ENCODE data around the gene HPN.
A peak's percentile ranks its signal among the peaks of the same experiment; 100 is the strongest.
"Not testable (repeated sequence)": the region's sequence is repeated elsewhere in the genome, so short reads cannot be mapped to it uniquely, and the experiment has no call there.

HPN gene

DNA sequence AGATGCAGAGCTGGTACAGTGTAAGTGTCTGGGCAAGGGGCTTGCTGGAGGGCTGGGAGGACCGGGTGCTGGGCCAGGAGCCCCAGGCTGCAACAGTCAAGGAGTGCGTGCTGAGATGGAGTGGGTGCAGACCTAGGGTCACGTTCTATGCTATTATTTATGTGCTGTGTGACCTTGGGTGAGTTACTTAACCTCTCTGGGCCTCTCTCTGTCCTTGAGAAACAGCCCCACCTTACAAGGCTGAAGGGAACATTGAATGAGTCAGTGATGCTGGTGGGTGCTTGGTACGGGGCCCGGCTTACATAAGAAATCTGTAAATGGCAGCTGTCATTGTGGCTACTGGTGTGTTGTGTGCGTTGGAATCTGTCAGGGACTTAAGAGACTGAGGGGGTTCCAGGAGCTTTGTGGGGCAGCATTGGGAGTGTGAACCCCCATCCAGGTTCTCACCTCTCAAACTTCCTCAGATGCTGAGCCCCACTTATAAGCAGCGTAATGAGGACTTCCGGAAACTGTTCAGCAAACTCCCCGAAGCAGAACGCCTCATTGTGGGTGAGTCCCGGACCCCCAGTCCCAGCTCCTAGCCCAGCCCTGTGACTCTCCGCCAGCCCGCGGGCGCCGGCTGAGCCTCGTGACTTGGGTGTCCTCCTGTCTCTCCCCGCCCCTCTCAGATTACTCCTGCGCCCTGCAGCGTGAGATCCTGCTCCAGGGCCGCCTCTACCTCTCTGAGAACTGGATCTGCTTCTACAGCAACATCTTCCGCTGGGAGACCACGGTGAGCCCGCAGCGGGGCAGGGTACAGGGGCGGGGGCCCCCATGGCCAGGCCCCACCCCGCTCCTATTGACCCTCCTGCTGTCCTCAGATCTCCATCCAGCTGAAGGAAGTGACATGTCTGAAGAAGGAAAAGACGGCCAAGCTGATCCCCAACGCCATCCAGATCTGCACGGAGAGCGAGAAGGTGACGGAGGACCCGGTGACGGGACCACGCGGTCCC, 31.8 kb upstream of the HPN start:
- DNase-seq = no peak

DNA sequence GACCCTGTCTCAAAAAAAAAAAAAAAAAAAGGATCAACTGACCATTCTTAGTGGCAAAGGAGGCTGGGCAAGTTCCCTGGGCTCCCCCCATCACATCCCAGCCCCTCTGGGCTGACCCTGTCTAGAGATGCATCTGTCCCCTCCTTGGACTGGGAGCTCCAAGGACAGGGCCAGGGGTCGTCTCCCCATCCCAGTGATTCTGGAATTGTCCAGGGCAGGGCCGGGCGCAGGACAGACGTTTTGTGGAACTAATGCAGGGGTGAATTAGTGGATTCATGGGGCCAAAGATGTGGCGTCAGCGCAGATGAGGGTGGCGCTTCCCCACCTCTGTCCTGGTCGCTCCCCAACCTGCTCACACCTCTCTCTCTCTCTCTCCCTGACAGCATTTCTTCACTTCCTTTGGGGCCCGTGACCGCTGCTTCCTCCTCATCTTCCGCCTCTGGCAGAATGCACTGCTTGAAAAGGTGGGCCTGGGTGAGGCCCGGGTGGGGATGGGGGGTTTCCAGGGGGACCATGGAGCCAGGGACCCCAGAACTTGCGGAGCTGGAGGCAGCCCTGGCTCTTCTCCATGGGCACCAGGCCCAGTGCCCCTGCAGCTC, 30.3 kb upstream of the HPN start:
- DNase-seq = no peak

DNA sequence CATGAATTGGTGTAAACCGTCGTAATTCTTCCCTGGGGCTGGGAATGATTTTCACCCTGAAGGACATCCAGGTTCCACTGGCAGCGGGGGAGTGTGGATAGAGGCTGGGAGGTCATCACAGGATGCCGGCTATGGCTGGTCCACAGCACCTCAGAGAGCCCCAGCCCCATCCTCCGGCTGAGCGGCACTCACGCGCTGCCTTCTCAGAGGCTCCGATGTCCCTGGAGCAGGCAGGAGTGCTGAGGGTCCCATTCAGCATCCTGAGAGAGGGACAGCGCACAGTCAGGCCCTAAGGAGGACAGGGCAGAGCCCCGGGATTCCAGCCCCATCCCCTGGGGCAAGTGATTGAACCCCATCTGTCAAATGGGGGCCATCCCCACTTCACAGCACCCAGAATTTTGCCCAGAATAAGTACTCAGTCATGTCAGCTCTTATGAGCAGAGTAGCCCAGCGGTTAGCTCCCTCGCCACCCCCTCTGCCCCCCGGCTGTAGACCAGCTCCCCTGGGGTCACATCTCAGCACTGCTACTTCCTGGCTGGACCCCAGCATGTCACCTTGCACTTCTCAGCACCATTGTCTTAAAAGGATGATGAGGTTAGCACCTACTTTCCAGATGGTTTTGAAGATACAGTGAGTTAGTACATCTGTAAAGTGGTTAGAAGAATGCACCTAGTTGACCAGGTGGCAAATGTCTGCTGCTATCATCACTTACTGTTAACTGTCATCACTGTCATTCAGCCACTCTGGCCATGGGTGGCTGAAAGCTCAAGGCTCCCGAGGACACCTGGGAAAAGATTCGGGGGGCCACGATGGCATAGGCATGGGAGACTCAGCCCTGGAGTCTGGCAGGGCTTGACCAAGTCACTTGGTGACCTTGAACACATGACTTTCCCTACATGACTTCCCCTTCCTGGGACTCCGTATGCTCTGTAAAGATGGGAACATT, 29.5 kb upstream of the HPN start:
- DNase-seq = no peak

DNA sequence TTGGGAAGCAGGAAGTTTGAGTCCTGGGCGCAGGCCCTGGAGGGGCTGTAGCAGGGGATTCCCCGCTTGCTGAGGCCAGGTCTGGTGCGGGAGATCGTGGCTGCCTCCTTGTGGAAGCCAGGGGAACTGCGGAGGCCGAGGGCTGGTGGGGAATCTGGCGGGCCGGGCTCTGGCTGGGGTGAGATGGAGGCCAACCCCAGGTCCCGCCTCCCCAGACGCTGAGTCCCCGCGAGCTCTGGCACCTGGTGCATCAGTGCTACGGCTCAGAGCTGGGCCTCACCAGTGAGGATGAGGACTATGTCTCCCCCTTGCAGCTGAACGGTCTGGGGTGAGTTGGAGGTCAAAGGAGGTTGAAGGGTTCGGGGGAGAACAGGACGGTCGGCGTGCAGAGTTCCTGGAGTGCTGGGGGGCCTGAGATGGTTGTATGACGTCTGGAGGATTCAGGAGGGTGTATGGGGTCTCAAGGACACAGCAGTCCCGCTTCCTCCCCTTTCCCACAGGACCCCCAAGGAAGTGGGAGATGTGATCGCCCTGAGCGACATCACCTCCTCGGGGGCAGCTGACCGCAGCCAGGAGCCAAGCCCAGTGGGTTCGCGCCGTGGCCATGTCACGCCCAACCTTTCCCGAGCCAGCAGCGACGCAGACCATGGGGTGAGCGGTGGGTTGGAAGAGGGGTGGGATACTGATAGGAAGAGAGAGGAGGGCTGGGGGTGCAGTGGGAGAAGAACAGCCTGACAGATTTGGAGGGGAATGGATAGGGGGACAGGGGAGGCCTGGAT, 28.3 kb upstream of the HPN start:
- DNase-seq = peak; percentile 82

DNA sequence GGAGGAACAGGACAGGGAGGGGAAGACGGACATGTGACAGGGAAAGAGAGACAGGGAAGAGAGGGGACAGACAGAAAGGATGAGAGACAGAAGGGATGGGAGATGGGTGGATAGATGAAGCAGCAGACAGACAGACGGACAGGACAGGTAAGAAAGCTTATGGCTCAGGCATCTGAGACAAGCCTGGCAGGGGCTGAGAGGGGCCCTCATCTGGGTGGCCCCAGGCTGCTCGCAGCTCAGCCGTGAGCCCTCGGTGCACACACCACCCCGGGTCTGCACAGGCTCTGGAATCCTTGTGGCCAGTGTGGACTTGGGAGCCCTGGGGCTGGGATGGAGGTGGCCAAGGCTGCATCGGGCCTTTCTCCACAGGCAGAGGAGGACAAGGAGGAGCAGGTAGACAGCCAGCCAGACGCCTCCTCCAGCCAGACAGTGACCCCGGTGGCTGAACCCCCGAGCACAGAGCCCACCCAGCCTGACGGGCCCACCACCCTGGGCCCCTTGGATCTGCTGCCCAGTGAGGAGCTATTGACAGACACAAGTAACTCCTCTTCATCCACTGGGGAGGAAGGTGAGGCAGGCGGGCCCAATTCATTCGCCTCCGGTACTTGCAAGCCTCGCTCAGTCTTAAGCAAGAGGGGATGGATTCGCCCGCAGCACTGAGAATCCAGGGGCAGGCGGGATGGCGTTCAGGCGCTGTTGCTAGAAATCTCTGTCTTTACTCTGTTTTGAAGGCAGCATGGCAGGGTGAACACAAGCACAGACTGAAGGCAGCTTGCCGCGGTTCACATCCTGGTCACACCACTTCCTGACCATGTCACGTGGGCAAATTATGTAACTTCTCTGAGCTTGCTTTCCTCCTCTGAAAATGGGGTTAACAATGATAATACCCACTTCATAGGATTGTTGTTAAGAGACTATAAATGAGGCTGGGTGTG, 27.4 kb upstream of the HPN start:
- DNase-seq = no peak

DNA sequence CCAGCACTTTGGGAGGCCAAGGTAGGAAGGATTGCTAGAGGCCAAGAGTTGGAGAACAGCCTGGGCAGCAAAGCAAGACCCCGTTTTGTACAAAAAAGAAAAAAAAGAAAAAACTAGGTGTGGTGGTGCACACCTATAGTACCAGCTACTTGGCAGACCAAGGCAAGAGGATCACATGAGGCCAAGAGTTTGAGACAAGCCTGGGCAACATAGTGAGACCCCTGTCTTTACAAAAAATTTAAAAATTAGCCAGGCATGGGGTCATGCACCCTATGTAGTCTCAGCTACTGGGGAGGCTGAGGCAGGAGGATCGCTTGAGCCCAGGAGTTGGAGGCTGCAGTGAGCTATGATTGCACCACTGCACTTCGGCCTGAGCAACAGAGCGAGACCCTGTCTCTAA, 26.7 kb upstream of the HPN start:
- not testable (repeated sequence) for DNase-seq

DNA sequence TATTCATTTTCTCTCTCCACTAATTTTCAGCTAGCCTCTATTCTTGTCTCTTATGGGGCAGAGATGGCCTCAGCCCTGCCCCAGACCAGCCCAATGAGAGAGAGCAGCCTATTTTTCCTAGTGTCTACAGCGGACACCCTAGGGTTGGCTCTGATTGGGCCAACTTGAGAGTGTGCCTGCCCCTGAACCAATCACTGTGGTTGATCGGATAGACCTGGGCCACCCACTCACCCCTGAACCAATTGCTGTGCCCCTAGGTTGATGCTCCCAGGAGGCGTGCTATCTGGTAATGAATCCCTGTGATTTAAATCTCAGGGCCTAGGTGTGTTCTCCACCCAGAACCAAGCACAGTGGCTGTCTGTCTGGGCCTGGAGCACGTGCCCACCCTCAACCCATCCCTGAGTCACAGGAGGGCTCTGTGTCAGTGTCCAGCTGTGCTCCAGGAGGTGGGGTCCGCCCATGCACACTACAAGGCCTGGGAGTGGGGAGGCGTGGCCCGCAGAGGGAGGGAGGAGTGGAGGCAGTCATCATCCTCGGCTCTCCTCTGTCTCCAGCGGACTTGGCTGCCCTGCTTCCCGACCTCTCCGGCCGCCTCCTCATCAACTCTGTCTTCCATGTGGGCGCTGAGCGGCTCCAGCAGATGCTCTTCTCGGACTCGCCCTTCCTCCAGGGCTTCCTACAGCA, 26.1 kb upstream of the HPN start:
- peak; percentile 47 for DNase-seq

DNA sequence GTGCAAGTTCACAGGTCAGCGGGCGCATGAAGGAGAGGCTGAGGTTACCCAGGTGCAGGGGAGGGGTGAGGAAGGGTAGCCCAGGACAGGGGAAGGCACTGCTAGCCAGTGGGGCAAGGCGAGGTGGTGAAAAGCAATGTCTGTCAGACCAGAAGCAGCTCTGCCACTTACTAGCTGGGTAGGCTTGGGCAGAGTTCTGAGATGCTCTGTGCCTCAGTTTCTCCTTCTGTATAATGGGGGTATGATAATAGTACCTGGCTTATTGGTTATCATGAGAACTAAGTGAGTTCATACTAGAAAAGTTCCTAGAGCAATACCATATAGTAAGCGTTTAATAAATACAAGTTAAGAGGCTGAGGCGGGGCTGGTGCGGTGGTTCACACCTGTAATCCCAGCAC, 25.6 kb upstream of the HPN start:
- no peak for DNase-seq

DNA sequence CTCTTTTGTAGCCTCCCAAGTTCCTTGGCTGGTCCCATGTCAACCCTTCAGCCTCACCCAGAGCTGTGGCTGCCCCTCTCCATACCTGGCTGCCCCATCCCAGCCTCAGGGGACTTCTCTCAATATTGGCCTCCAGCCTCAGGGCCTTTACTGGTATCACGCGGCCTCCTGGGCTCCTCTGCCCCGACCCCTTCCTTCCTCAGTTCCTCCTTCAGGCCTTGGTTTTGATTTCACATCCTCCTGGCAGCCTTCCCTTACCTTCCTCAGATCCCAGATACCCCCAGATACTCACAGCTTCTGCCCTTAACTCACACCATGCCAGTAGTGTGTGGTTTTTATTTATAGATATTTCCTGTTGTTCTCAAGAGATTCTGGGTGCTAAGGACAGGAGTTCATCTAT, 24.0 kb upstream of the HPN start:
- no peak for DNase-seq

DNA sequence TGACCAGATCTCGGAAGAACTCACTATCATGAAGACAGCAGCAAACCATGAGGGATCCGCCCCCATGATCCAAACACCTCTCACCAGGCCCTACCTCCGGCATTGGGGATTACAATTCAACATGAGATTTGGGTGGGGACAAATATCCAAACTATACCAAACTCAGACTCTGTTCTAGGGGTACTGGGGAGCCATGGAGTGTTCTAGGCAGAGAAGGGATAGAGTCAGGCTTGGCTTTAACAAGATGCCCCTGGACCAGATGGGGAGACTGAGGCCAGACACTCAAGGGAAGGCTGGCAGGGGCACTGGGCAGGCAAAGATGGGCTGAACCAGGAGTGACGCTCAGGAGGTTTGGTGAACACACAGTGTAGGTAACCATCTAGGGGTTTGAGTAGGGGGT, 23.1 kb upstream of the HPN start:
- no peak for DNase-seq

DNA sequence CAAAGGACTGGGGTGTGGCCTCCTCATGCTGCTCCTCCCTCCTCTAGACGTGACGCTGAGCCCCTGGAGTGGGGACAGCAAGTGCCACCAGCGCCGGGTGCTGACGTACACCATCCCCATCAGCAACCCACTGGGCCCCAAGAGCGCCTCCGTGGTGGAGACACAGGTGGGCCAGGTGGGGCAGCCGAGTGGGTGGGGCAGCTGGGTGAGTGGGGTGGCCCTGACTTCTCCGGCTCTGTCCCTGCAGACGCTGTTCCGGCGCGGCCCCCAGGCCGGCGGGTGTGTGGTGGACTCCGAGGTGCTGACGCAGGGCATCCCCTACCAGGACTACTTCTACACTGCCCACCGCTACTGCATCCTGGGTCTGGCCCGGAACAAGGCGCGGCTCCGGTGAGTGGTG, 22.4 kb upstream of the HPN start:
- no peak for DNase-seq

DNA sequence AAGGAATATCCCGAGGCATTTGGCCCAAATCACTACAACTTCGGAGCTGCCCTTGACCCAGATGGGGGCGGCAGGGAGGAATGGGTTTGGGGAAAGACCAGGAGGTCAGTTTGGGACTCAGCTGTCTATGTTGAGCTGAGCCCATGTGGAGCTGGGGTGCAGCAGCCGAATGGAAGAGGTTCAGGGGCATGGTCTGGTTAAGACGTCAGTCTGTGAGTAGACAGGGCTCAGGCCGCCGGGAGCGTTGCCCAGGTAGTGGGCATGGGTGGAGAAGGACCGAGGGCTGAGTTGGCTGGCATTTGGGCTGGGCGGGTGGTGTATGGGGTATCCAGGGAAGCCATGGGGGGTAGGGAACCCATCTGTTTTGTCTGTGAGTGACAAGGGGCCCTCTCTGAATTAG, 20.5 kb upstream of the HPN start:
- no peak for DNase-seq

DNA sequence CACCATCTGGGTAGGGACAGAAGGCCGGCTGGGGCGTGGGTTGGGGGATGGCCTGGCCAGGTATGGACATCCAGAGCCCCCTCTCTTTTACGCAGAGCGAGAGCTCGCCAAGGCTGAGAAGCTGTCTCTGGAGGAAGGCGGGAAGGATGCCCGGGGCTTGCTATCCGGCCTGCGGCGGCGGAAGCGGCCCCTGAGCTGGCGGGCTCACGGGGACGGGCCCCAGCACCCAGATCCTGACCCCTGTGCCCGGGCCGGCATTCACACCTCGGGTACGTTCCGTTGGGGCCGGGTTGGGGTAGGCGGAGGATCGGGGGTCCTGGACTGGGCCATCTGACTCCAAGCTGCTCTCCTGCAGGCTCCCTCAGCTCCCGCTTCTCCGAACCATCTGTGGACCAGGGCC, 19.9 kb upstream of the HPN start:
- no peak for DNase-seq

DNA sequence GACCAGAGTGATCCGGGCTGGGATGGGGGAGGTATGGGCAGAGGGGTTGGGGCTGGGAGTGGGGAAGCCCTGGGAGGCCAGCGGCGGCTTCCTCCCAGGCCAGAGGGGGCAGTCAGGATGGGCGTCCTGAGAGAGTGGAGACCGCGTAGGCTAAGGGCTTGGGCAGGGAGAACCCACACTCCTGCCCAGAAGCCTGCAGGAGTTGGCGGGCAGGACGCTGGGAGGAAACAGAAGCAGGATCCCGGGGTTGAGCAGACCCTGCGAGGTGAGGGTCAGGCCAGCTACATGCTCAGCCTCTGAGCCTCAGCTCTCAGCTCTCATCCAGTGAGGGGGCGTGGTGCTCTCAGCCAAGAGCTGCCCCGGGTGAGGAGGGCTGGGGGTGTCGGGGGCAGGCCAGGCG, 19.1 kb upstream of the HPN start:
- DNase-seq = no peak

DNA sequence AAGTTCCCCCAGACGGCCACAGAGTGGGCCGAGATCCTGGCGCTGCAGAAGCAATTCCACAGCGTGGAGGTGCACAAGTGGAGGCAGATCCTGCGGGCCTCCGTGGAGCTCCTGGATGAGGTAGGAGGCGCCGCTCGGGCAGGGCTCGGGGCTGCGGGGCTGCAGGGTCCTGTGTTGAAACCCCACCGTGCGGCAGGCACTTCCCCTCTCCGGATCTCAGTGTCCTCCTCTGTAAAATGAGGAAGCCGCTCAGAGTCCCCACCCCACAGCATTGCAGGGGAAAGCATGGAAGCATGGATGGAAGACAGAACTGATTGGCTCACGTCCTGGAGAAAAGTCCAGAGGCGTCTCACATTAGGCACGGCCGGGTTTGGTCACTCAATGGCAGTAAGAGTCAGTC, 18.1 kb upstream of the HPN start:
- no peak for DNase-seq

DNA sequence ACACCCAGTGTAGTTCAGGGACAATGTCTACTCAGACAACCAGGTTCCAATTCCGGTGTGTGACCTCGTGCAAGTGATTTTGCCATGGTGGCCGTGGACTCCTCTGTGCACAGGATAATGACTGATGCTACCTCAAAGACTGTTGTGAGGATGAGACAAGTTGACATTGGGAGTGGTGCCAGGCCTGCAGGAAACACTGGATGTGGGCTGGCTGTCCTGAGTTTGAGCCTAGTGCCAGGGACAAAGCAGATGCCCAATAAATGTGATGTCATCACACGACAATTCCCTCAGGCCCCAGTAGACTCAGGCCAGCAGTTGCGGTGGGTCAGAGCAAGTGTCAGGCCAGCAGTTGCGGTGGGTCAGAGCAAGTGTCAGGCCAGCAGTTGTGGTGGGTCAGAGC, 17.4 kb upstream of the HPN start:
- no peak for DNase-seq

DNA sequence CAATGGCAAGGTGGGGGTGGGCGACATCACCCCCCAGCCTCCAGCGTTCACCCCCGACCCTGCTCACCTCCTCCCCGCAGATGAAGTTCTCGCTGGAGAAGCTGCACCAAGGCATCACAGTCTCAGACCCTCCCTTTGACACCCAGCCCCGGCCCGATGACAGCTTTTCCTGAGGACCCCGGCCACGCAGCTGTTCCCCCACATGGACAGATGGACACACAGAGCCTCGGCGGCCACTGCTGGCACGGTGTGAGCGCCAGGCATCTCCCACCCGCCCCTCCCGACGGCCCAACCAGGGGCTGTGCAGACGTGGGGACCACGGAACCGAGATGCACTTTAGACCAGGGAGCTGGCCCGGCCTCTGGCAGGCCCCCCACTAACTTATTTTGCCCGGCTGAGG, 15.6 kb upstream of the HPN start:
- no peak for DNase-seq

DNA sequence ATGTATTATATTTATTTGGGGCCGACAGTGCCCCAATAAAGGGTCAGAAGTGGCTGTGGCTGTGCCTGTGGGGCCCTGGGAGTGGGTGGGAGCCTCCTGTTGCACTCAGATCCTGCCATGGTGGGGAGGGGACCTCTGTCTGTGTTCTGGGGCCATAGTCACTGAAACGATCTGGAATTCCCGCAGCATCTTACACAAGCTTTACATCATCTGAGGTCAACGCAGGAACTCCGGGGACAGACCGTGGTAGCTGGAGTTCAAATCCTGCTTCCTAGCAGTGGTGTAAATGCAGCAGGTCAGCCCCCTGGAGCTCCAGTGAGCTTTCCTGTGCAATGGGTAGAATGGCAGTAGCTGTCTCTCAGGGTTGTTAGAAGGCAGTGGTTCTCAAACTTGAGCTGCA, 15.1 kb upstream of the HPN start:
- no peak for DNase-seq

DNA sequence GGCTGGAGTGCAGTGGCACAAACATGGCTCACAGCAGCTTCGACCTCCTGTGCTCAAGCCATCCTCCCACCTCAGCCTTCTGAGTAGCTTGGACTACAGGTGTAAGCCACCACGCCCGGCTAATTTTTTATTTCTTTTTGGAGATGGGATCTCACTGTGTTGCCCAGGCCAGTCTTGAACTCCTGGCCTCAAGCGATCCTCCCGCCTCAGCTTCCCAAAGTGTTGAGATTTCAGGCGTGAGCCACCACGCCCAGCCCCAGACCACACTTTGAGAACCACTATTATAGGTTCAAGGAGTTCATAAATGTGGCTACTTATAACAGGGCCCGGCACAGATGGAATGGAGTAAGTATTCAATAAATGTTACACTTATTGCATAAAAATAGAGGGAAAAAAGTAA, 14.5 kb upstream of the HPN start:
- no peak for DNase-seq

DNA sequence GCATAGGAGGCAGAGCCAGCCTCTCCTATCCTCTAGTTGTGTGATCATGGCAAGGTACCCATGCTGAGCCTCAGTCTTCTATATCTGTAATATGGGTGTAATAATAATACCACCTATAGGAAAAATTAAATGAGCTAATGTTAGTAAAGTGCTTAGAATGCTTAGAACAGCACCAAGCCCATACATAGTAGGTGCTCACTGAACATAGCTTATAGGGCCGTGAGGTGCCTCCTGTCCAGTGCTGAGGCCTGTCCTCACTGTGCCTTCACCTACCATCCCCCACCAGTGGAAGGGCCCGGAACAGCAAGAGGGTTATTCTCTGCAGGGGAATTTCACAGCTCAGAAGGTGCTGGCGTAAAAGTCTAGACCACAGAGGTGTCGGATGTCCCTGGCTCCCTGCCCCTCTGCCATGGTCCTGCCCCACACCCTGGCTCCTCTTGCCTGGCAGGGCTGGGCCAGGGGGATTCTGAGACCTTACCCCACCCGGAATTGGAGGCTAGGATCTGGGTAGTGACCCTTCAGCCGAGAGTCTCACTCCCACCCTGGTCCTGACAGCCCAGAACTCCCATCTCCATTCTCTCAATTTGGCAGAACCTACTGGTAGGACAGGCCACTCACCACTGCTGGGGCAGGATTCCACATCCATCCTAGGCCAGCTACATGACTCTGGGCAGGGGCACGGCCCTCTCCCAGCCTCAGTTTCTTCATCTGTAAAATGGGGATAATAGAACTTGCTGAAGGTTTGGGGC, 13.5 kb upstream of the HPN start:
- no peak for DNase-seq
